Measurements from ENCODE around the gene RBMS1. TPM values are rescaled to one million over a fixed set of nuclear protein-coding genes. Genes with fewer than 3 reads are reported as not detected.

The RBMS1 gene
- total and polyA plus RNA-seq, 3 donors from 2014 or later: 26.8 to 34.7 (median 30.0) TPM

DNA sequence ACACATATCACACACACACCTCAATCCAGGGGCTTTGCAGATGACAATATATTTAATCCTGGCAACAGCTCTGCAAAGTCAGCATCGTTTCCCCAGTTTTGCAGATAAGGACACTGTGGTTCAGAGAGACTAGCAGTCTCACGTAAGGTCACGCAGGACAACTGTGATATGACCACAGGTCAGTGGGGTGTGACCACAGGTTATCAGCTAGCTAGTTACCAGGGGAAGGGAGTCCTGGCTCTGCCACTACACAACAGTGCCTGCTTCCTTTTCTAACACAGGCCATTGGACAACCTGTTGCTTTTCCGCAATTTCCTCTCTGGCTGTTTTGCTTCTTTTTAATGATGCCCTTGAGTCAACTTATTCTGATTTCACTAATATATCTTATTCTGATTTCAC is 33.3 kb downstream of the RBMS1 start:
- no peak for DNase-seq
- intact Hi-C loops (cut with DNase I; ENCODE audit: low total_unique reads): no loop called here
- Histone ChIP-seq H3K9me3 (no peaks in the 10 kb centered on the region), H3K4me3 (no peak overlapping the region), H3K4me1 (peaks cover 11% of the 10 kb centered on the region), H3K27me3 (no peaks in the 10 kb centered on the region), H3K36me3 (ENCODE audit: low read depth, missing control alignments) (no peaks in the 10 kb centered on the region), H3K27ac (no peak overlapping the region)
- no peak for TF ChIP-seq POLR2A (IDR thresholded peaks at IDR 0.05)
- TF ChIP-seq, protein P1, sequence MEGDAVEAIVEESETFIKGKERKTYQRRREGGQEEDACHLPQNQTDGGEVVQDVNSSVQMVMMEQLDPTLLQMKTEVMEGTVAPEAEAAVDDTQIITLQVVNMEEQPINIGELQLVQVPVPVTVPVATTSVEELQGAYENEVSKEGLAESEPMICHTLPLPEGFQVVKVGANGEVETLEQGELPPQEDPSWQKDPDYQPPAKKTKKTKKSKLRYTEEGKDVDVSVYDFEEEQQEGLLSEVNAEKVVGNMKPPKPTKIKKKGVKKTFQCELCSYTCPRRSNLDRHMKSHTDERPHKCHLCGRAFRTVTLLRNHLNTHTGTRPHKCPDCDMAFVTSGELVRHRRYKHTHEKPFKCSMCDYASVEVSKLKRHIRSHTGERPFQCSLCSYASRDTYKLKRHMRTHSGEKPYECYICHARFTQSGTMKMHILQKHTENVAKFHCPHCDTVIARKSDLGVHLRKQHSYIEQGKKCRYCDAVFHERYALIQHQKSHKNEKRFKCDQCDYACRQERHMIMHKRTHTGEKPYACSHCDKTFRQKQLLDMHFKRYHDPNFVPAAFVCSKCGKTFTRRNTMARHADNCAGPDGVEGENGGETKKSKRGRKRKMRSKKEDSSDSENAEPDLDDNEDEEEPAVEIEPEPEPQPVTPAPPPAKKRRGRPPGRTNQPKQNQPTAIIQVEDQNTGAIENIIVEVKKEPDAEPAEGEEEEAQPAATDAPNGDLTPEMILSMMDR (IDR thresholded peaks at IDR 0.05): no peak
- WGBS, 2 donors: 78 to 90% methylated on average over 4 of the region's 4 CpGs

DNA sequence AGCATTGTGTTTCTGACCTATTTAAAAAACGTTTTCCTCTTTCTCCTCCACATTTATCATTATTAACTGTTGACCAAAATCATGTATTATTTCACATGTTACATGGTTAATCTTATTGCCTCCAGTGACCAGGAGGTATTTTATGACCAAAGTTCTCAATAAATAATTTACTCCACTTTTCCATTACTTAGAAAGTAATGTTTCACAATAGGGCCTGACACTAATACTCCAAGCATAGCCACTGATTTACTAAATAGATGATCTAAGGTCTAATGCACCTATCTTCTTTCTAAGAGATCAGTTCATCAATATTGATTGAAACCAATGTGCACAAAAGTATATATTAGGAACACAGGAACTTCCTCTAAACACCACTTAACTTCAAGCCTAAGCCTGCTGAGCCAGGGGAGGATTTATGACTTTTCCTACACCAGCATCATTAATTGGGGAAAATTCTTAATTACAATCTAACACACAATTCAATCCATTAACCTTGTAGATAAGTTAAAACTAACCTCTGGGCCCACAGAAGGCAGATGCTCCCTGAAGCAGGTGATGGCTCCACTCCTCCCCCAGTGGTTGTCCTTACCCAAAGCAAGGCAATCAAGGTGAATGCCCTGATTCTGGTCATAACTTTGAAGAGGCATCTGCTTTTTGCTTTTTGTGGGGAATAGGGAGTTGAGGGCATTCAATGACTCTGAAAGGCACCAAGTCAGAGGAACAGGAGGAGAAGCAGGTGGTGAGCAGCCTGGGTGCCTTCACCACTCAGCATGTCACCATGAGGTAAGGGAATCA is 33.9 kb downstream of the RBMS1 start:
- no peak for DNase-seq
- TF ChIP-seq, protein P1 (IDR thresholded peaks at IDR 0.05): no peak
- no peak for TF ChIP-seq POLR2A (IDR thresholded peaks at IDR 0.05)
- Histone ChIP-seq H3K27ac (no peak overlapping the region), H3K36me3 (ENCODE audit: low read depth, missing control alignments) (no peaks in the 10 kb centered on the region), H3K4me3 (no peak overlapping the region), H3K9me3 (no peaks in the 10 kb centered on the region), H3K4me1 (peaks cover 13% of the 10 kb centered on the region), H3K27me3 (no peaks in the 10 kb centered on the region)
- WGBS, 2 donors: 51 to 52% methylated on average over 1 of the region's 1 CpG
- intact Hi-C loops (cut with DNase I; ENCODE audit: low total_unique reads): no loop called here

DNA sequence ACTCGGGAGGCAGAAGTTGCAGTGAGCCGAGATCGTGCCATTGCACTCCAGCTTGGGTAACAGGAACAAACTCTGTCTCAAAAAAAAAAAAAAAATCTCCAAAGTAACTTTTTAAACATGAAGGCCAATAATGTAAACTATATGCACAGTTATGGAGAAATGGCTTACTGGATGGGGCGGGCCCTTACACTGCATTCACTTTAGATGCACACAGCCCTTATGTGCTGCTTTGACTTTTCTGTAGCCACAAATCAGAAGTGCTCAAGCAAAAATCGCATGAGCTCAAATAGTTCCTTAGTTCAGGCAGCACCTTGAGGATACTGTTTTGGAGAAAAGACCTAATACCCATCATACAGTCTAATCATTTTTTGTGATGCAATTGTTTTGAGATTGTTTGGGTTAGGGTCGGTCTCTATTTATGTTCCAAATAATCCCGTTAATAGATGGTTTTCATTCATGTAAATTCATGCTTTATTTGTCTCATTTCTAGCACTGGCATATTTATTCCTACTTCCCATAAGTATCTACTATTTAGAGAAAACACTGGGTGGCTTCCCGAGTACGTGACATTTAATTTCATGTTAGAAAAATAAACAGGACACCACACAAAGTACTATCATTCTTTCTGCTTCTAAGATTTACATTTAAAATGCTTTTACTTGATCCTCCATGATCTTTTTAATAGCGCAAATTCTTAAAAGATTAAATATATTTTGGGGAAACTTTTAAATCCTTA is 34.7 kb downstream of the RBMS1 start:
- Histone ChIP-seq H3K4me1 (peaks cover 13% of the 10 kb centered on the region), H3K9me3 (no peaks in the 10 kb centered on the region), H3K27me3 (no peaks in the 10 kb centered on the region), H3K4me3 (no peak overlapping the region), H3K36me3 (ENCODE audit: low read depth, missing control alignments) (no peaks in the 10 kb centered on the region), H3K27ac (no peak overlapping the region)
- no peak for TF ChIP-seq POLR2A (IDR thresholded peaks at IDR 0.05)
- DNase-seq: no peak
- 66 to 67% methylated on average over 10 of the region's 10 CpGs for WGBS, 2 donors
- intact Hi-C loops (cut with DNase I; ENCODE audit: low total_unique reads): no loop called here

DNA sequence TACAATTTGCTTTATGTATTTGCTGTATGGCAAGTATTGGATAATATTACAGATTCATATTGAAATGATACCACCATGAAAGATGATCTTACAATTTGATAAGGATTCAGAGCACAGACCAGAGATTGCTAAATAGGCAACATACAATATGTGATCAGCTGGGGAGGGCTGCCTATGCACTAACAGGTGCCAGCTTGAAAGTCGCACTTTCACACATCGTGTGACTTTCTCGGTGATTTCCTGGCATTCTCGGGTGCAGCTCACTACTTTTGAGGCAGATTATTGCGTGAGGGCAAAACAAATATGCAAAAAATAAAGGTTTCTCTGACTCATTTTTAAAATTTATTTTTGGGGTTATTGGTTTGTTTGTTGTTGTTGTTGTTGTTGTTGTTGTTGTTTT is 36.0 kb downstream of the RBMS1 start:
- TF ChIP-seq, protein P1 (IDR thresholded peaks at IDR 0.05): no peak
- no peak for TF ChIP-seq POLR2A (IDR thresholded peaks at IDR 0.05)
- no peaks in the 10 kb centered on the region for H3K27me3 ChIP-seq
- no peak overlapping the region for H3K27ac ChIP-seq
- no peak for DNase-seq
- H3K9me3 ChIP-seq: no peaks in the 10 kb centered on the region
- no peak overlapping the region for H3K4me3 ChIP-seq
- H3K4me1 ChIP-seq: peaks cover 13% of the 10 kb centered on the region
- 88 to 90% methylated on average over 5 of the region's 5 CpGs for WGBS, 2 donors
- no peaks in the 10 kb centered on the region for H3K36me3 ChIP-seq (ENCODE audit: low read depth, missing control alignments)
- intact Hi-C loops (cut with DNase I; ENCODE audit: low total_unique reads): no loop called here

DNA sequence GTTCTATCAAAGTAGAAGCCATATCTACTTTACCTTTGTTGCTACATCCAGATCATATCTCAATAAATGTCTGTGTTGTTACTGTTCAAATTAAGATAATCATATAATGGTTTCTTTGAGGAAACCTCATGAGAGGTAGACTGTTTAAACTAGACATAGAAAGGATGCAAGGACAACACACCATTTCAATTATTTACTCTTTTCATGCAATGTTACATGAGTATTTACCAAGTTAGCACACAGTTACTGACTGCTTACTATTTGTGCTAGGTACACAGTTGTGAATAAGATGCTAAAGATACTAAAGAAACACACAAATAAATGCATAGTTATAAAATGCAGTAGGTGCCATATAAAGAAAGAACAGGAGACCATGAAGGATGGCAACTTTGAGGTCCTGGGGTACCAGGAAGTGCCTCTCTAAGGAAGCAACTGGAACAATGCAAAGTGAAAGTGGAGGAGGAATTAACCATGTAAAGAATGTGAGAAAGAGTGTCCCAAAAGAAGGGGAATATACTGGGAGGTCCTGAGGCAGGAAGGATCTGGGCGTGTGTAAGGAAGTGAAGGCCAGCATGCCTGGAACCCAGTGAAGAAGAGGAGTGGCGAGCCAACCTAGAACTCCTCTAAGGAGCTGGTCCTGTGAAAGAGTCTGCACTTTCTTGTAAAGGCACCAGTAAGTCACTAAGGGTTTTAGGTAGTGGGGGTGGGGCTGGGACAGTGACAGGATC is 39.4 kb downstream of the RBMS1 start:
- TF ChIP-seq, protein P1 (IDR thresholded peaks at IDR 0.05): no peak
- TF ChIP-seq POLR2A (IDR thresholded peaks at IDR 0.05): no peak
- no peaks in the 10 kb centered on the region for H3K27me3 ChIP-seq
- H3K27ac ChIP-seq: no peak overlapping the region
- no peaks in the 10 kb centered on the region for H3K36me3 ChIP-seq (ENCODE audit: low read depth, missing control alignments)
- 76 to 78% methylated on average over 2 of the region's 2 CpGs for WGBS, 2 donors
- DNase-seq: no peak
- H3K4me3 ChIP-seq: no peak overlapping the region
- intact Hi-C loops (cut with DNase I; ENCODE audit: low total_unique reads): no loop called here
- H3K9me3 ChIP-seq: no peaks in the 10 kb centered on the region
- H3K4me1 ChIP-seq: peaks cover 13% of the 10 kb centered on the region
